T-helper 9 cell (primary cell): ENCODE data around the gene PCSK5.
"Not testable (repeated sequence)": the region's sequence is repeated elsewhere in the genome, so short reads cannot be mapped to it uniquely, and the experiment has no call there.

ENCODE experiments used
- DNase-seq: peaks from one replicate; pipeline ENCODE4 v3.0.0-alpha.2; 2020

Gene PCSK5

GRCh38 chr9:75927356-75927755 lies 36.9 kb downstream of the PCSK5 start:
- DNase-seq, result no peak

- DNase-seq, result no peak
These were observed 39.7 kb downstream of the PCSK5 start for GRCh38 chr9:75930190-75930589.

- DNase-seq, result no peak
These were observed 40.4 kb downstream of the PCSK5 start for GRCh38 chr9:75930730-75931321.

GRCh38 chr9:75933982-75934381 lies 43.5 kb downstream of the PCSK5 start:
- no peak for DNase-seq

- no peak for DNase-seq
These were observed 45.1 kb downstream of the PCSK5 start for GRCh38 chr9:75935591-75935990.

GRCh38 chr9:75937521-75938258 lies 47.2 kb downstream of the PCSK5 start:
- DNase-seq, result no peak

- DNase-seq, result no peak
These were observed 48.5 kb downstream of the PCSK5 start for GRCh38 chr9:75938946-75939345.

- no peak for DNase-seq
These were observed 49.2 kb downstream of the PCSK5 start for GRCh38 chr9:75939536-75940111.

- no peak for DNase-seq
These were observed 50.6 kb downstream of the PCSK5 start for GRCh38 chr9:75941066-75941465.

GRCh38 chr9:75941577-75942311 lies 51.3 kb downstream of the PCSK5 start:
- no peak for DNase-seq

- no peak for DNase-seq
These were observed 56.3 kb downstream of the PCSK5 start for GRCh38 chr9:75946766-75947165.

GRCh38 chr9:75947233-75947632 lies 56.8 kb downstream of the PCSK5 start:
- DNase-seq, result no peak

GRCh38 chr9:75950998-75951397 lies 60.5 kb downstream of the PCSK5 start:
- no peak for DNase-seq

GRCh38 chr9:75953218-75953617 lies 62.7 kb downstream of the PCSK5 start:
- DNase-seq, result no peak

- DNase-seq, result no peak
These were observed 65.7 kb downstream of the PCSK5 start for GRCh38 chr9:75956161-75956560.

GRCh38 chr9:75957116-75957515 lies 66.6 kb downstream of the PCSK5 start:
- no peak for DNase-seq

GRCh38 chr9:75958226-75958625 lies 67.8 kb downstream of the PCSK5 start:
- no peak for DNase-seq

- no peak for DNase-seq
These were observed 70.1 kb downstream of the PCSK5 start for GRCh38 chr9:75960551-75960950.

- no peak for DNase-seq
These were observed 71.7 kb downstream of the PCSK5 start for GRCh38 chr9:75962013-75962661.

- DNase-seq, result no peak
These were observed 72.2 kb downstream of the PCSK5 start for GRCh38 chr9:75962662-75963036.

- not testable (repeated sequence) for DNase-seq
These were observed 72.8 kb downstream of the PCSK5 start for GRCh38 chr9:75963321-75963720.

GRCh38 chr9:75964427-75964826 lies 74.0 kb downstream of the PCSK5 start:
- DNase-seq, result no peak

GRCh38 chr9:75965231-75965630 lies 74.8 kb downstream of the PCSK5 start:
- DNase-seq, result no peak
